ENCODE measurements around the gene ARHGAP45.

ARHGAP45 gene

GRCh38 chr19:1085676-1086442 lies 18.9 kb downstream of the ARHGAP45 start:
- no peak for DNase-seq (ENCODE audit: low read depth in 2 of 2)

DNA sequence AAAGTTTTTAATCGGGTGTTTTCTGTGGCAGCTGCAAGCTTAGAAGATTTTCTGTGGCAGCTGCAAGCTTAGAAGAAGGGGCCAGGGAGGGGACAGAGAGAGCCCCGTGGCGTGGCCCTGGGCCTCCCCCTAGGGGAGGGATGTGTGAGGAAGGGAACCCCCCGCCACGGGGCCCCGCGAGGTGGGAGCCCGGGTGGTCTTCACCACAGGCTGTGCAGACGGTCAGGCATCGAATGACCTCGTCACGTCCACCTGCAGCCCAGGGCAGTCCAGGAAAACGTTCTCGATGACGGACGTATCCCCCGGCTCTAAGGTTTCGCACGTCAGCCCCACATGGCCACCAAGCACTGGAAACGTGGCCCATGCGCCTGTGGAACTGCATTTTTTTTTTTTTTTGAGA lies 19.6 kb downstream of the ARHGAP45 start:
- no peak for DNase-seq (ENCODE audit: low read depth in 2 of 2)

DNA sequence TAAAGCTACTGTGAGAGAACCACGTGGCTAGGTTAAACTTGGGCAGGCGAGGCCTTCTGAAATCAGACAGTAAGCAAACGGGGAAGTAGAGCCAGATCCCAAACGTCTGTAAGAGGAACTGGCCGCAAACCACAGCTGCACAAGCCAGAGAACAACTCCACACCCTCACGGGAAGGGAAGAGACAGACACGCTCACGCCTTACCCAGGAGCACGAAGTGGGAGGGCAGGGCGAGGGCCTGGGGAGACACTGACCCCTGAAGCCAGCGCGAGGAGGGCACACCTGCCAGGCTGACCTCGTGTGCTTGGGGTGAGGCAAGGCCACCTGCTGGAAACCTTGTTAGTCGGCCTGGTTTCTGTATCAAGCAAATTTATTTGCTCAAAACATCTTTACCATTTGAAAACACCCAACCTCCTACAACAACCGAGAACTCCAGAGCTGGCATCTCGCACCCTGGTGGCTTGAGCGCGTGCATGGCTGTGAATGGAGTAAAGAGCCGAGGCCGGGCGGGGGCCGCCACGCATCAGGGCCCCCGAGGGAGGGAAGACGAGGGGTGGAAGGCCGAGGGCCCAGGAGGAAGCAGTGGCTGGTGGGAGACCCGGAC lies 20.9 kb downstream of the ARHGAP45 start:
- no peak for DNase-seq (ENCODE audit: low read depth in 2 of 2)

- DNase-seq (ENCODE audit: low read depth in 2 of 2), result no peak
Observed at GRCh38 chr19:1088416-1089010, 21.5 kb downstream of the ARHGAP45 start.

GRCh38 chr19:1089126-1089771 lies 22.3 kb downstream of the ARHGAP45 start:
- DNase-seq (ENCODE audit: low read depth in 2 of 2), result no peak

DNA sequence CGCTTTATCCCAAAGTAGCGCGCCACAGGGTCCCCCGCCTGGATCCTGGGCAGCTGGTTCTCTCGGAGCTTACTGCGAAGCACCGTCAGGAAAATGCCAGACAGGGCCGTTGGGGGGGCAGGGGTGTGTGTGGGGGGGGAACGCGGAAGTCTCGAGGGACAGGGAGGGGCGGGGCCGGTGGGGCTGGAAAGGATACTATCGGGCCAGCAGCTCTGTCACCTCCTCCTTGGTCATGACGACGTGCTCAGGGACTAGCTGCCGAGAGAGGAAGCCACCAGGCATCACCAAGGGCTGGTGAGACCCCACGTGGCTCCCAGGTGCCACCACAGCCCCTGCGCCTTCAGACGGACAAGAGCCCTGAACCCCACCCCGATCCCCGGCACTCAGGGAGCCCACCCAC lies 22.9 kb downstream of the ARHGAP45 start:
- DNase-seq (ENCODE audit: low read depth in 2 of 2), result no peak

DNA sequence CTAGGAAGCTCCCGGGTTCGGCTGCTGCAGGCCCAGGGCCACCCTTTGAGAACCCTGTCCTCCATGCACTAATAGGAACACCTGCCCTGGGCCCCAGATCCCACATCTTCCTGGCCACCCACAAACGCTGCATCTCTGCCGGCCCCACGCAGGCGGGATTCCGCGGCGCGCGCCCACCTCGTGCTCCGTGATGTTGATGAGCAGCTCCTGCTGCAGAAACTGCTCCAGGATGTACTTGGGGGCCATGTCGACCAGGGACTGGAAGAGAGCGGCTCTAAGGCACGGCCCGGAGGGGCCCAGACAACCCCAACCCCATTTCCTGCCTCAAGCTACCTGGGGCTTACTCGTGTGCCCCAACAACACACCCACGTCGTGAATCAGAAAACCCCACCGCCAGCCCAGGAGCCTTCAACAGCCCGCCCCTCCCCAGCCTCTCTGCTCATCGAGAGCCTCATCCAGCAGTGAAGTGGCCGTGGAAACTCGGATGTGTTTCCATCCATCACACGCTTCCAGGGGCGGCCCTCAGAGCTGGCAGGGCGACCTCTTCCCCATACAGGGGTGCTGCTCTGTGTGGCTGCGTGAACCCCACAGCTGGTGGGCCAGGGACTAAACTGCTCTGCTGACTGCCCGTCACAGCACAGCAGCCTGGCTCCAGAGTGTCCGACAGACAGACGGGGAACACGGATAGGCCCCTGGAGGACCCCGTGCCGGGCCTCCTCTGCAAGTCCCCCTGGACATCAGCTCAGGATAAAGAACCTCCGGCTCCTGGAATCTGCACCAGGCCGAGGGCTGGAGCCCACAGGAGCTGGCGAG lies 24.0 kb downstream of the ARHGAP45 start:
- peak in 1 of 2 donors; percentile 61 for DNase-seq (ENCODE audit: low read depth in 2 of 2)

- no peak for DNase-seq (ENCODE audit: low read depth in 2 of 2)
Observed at GRCh38 chr19:1091544-1092175, 24.7 kb downstream of the ARHGAP45 start.

DNA sequence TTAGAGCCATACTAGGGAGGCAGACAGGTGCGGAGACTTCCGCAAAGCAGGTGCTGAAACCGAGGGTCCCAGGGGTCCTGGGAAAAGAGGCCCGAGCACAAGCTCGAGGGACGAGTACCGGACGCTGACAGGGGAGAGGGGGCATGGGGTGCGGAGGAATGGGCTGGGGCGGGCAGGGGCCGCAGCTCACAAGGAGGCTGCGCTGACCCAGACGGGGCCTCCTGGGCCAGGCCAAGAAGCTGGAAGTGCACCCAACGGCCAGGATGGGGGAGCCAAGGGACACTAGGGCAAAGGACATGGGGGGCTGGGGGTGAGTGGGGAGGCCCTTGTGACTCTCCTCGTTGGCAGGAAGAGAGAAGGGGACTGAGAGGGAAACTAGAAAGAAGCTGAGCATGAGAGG lies 26.4 kb downstream of the ARHGAP45 start:
- DNase-seq (ENCODE audit: low read depth in 2 of 2), result no peak

- DNase-seq (ENCODE audit: low read depth in 2 of 2), result no peak
Observed at GRCh38 chr19:1093811-1094553, 27.0 kb downstream of the ARHGAP45 start.

DNA sequence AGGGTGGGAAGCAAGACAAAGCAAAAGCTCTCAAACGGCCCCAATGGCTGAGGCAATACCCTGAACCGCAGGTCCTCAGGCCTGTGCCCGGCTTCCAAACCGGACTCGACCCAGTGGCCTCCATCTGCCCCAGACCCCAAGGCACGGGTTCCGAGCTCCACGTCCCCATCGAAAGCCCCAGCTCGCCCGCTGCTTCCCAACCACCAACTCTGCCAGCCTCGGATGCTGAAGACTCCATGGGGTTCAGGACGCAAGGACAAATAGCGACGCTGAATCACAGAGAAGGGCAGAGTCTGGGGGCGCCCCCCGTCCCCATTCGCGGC lies 27.6 kb downstream of the ARHGAP45 start:
- no peak for DNase-seq (ENCODE audit: low read depth in 2 of 2)

- DNase-seq (ENCODE audit: low read depth in 2 of 2), result peak; percentile 93 to 96
Observed at GRCh38 chr19:1094978-1095701, 28.2 kb downstream of the ARHGAP45 start, which contains the start of gene POLR2E. Gene POLR2E (minus strand): TSS chr19:1095375. CDS start chr19:1095315, 60 bp downstream.

GRCh38 chr19:1097810-1098176 lies 30.8 kb downstream of the ARHGAP45 start:
- no peak for DNase-seq (ENCODE audit: low read depth in 2 of 2)

GRCh38 chr19:1098177-1099051 lies 31.4 kb downstream of the ARHGAP45 start:
- DNase-seq (ENCODE audit: low read depth in 2 of 2), result no peak

DNA sequence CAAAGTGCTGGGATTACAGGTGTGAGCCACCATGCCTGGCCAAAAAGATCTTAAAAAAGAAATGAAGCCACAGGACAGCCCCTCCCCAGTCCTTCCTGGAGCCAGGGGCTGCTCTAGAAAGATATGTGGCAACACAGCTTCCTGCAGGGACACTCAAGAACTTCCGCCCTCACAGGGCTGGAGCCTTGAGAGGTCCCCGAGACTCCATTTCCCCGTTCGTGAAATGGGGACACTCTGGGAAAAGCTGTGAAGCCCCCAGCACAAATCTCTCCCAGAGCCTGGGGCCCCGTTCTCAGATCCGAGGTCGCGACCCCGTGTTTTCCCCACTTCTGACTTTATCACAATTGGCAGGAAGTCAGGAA lies 34.4 kb downstream of the ARHGAP45 start:
- no peak for DNase-seq (ENCODE audit: low read depth in 2 of 2)

DNA sequence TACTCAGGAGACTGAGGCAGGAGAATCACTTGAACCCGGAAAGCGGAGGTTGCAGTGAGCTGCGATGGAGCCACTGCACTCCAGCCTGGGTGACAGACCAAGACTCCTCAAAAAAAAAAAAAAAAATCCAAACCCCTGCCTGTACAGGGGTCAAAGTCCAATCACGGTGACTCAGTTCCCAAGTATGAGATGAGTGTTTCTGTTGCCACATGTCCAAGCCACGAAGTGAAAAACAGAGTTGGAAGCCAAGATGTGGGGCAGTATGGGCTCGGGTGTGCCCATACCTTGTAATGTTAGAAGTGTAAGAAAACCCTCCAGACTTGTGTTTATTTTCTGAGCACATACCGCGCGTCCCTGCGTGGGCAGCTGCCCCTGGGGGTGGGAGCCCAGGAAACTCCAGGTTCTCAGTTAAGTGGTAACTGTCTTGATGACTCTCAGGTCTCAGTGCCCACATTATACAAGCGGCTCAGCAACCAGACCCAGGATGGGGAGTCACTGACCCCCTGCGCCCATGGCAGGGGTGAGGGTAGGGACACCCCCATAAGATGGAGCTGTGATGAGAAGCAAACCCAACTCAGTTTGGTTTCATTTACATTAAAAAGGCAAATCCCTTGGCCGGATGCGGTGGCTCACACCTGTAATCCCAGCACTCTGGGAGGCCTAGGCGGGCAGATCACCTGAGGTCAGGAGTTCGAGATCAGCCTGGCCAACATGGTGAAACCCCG lies 35.6 kb downstream of the ARHGAP45 start:
- DNase-seq (ENCODE audit: low read depth in 2 of 2), result peak; percentile 79 to 80

DNA sequence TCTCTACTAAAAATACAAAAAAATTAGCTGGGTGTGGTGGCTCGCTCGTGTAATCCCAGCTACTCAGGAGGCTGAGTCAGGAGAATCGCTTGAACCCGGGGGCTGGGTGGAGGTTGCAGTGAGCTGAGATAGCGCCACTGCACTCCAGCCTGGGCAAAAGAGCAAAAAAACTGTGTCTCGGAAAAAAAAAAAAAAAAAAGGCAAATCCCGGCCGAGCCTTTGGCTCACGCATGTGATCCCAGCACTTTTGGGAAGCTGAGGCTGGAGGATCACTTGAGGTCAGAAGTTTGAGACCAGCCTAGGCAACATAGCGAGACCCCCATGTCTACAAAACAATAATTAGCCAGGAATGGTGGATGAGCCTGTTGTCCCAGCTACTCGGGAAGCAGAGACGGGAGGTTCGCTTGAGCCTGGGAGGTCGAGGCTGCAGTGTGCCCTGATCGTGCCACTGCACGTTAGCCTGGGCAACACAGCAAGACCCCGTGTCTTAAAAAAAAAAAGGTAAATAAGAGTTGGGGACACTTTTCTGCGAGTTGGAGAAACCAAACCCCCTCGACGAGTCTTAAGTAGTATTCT lies 36.3 kb downstream of the ARHGAP45 start:
- DNase-seq (ENCODE audit: low read depth in 2 of 2), result no peak

DNA sequence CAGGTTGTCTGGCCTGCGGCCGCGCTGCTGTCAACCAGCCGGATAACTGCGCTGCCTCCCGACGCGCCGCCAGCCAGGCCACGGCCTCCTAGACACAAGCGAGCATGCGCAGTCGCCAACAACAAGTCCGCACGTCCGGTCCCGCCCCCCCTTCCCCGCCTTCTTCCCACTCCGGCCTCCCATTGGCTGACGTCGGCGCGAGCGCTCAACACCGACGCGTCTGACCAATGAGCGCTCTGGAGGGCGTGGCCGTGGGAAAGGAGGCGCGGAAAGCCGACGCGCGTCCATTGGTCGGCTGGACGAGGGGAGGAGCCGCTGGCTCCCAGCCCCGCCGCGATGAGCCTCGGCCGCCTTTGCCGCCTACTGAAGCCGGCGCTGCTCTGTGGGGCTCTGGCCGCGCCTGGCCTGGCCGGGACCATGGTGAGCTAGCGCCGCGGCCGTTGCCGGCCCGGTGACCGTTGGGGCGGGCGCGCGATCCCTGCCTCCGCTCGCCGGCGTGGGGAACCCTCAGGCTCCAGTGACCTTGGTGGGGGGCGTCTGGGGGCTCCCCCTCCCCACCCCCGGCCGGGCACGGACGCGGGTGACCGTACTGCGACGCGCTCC lies 36.8 kb downstream of the ARHGAP45 start, which contains the start of gene GPX4:
TSS of gene GPX4 (plus strand) at position 287 of the 603 bp plus-strand sequence. CDS start at position 337, 50 bp downstream.
- DNase-seq (ENCODE audit: low read depth in 2 of 2), result peak; percentile 96 to 97

Data from stimulated activated CD8-positive, alpha-beta memory T cell treated with anti-CD3 and anti-CD28 coated beads, Interleukin-15, amount 100 ng/mL, for 48 hours (primary cell).